GM12873 (cell line): Measurements from ENCODE around the gene CTNND2.

Experiments used
- TF ChIP-seq, protein P1 (sequence below): IDR thresholded peaks from 2 replicates; pipeline ENCODE4 v1.5.1; 2012; ENCODE audit warnings: low read depth, mild to moderate bottlenecking, moderate library complexity, low read length, control low read depth; ENCODE audit not compliant: insufficient read depth; ENCODE audit errors: missing control alignments

Gene CTNND2

DNA sequence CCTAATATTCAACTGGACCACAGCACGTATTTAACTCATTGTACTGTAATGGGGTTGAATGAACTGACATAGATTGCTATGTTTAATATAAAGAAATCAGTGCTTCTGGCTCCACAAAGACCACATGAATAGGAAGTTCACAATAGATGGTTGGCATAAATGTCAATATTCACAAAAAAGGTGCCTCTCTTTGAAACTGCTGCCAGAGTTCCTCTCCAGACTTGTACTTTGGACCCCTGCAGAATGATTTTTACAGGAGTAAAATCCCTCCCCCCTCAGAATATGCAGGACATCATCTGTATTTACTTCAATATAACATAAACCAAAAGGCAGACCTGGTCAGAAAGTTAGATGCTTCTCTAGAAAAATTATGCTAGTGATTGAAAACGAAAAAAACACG, 634.7 kb downstream of the CTNND2 start:
- TF ChIP-seq, protein P1, sequence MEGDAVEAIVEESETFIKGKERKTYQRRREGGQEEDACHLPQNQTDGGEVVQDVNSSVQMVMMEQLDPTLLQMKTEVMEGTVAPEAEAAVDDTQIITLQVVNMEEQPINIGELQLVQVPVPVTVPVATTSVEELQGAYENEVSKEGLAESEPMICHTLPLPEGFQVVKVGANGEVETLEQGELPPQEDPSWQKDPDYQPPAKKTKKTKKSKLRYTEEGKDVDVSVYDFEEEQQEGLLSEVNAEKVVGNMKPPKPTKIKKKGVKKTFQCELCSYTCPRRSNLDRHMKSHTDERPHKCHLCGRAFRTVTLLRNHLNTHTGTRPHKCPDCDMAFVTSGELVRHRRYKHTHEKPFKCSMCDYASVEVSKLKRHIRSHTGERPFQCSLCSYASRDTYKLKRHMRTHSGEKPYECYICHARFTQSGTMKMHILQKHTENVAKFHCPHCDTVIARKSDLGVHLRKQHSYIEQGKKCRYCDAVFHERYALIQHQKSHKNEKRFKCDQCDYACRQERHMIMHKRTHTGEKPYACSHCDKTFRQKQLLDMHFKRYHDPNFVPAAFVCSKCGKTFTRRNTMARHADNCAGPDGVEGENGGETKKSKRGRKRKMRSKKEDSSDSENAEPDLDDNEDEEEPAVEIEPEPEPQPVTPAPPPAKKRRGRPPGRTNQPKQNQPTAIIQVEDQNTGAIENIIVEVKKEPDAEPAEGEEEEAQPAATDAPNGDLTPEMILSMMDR, result no peak

DNA sequence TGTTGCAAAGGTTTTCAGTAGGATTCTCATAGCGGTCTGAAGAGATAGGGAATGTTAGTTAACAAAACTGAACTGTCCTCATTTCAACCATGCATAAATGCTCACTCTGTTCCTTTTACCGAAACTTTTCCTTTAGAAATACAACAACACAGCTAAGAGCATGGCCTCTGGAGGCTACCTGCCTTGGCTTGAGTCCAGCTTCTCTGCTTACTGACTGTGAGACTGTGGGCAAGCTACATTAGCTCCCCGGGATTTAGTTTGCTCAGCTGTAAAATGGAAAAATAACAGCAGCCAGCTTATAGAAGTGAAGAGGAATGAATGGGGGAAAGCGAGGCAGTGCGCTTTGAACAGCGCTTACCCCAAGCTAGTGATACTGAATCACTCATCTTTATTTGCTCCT, 635.4 kb downstream of the CTNND2 start:
- TF ChIP-seq, protein P1, result no peak

DNA sequence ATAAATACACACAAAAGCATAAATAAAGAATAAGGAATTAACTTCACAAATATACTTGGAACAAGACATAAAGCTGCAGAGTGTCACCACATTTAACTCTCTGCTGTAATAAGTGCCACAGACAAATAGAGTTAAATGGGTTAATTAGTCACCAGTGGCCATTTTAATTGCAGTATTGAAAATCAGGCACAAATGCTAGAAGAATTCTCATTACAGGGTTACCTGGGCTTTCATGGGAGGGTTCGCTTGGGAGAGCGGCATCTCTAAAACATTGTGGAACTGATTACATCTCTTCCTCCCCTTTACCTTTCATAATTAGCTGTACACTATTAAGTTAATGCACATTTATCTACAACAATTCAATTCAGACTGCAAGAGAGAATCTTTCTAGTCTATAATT, 637.9 kb downstream of the CTNND2 start:
- TF ChIP-seq, protein P1, result no peak

DNA sequence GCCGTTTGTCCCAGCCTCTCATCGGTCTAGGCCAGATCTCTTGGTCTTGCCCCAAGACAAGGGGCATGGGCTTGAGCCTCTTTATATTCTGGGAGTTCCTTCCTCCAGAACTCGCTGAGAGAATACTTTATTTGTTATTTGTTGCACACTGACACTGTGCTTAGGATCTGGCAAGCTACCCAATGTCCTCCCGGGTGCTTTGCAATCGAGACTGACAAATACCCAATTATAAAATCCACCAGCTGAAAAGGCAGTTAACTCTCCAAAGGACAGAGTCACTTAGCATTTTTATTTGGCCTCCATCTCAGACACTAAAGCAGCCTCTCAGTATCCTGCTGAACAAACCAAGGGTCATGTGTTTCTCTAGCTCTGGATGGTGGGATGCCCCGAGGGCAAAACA, 643.0 kb downstream of the CTNND2 start:
- TF ChIP-seq, protein P1, result no peak

DNA sequence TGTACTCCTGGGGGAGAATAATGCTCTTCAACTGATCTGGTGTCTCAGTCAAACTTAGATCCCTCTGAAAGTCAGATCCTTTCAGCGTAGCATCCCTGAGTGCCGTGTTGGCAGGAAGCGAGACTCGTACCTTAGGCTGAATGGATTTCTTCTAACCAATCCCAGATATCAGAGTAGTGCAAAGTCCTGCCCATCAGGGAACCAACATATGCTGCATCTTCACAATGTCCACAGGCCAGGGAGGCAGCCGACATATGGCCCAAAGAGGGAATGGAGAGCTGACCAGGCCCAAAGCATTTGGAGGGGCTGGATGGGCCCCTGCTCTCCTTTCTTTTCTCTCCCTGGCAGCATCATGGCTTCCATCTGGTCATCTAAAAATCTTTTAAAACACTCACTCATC, 646.2 kb downstream of the CTNND2 start:
- TF ChIP-seq, protein P1, result no peak

DNA sequence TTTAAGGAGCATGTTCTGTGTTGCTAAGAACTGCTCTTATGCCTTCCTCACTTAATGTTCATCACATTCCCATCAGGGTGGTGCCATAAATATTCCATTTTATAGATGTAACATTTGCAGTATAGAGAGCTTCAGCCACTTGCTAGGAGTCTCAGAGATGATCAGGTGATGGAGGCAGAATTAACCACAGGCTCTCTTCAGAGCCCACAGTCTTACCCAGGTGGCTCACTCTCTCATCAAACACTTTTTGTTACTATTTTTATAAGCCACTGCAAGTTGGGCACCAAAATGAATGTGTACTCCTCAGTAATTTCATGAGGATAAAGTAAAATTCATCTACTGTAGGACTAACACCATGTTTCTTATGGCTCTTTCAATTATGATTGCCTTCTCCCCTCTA, 651.7 kb downstream of the CTNND2 start:
- TF ChIP-seq, protein P1, result no peak

DNA sequence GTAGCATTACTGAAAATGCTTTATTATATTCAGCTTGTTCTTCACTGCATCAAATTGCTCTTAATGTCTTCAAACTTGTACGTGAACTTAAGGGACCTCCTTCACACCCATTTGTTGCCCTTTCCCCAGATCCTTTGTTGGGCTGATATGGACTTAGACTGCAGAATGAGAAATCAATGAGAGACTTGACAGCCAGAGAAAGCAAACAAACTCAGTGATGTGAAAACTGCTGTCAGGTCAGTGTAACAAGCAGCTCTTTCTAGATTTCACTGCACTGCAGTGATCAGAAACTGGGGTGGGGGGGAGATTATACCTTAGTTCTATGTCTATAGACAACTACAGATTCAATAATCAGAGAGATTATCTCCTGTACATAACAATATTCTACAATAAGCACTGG, 652.2 kb downstream of the CTNND2 start:
- TF ChIP-seq, protein P1, result no peak
